HG03571 (cell line): ENCODE results near the gene C5orf52.
"Not testable (repeated sequence)": the region's sequence is repeated elsewhere in the genome, so short reads cannot be mapped to it uniquely, and the experiment has no call there.

ENCODE experiments used
- ATAC-seq: cut with Tn5 transposase; IDR thresholded peaks from one replicate; pipeline ENCODE4 v1.9.1; 2021; ENCODE audit not compliant: unreplicated experiment

The C5orf52 gene

GRCh38 chr5:157677931-157678330 is 6.6 kb downstream of the C5orf52 start:
- no peak for ATAC-seq

- no peak for ATAC-seq
Observed at GRCh38 chr5:157679801-157680200, 8.5 kb downstream of the C5orf52 start.

DNA sequence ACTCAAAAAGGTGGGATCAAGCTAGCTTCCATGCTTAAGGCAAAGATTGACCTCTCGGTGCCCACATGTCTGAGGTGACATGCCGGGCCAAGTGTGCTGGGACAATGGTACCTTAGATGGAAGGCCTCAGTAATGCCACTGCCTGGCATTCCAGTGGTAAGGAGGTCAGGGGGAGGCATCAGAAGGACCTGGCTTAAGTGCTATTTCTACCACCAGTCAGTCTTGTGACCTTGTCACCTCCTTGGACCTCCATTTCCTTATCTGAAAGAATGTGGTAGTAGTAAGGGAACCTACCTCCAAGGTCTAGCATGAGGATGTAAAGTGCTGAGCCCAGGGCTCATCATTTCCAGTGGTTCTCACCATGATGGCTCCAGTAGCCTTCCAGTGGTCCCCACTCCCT is 8.9 kb downstream of the C5orf52 start:
- no peak for ATAC-seq

DNA sequence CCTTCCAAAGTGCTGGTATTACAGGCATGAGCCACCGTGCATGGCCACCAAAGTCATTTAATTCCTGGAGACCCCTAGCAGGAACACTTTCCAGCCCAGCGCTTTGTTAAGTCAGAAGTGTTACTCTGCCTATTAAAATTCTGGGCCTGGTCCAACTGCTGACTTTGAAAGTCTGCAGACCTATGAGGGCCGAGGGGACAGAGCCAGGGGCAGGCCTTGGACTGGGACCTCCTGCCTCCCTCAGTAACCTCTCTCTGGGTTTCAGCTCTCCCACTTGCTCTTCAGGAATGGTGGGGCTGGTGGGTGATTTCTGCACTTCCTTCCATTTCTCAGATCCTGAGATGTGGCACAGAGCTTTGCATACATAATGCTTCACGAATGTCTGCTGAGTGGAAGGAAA is 9.7 kb downstream of the C5orf52 start:
- ATAC-seq, result no peak

- no peak for ATAC-seq
Observed at GRCh38 chr5:157682257-157682656, 10.9 kb downstream of the C5orf52 start.

DNA sequence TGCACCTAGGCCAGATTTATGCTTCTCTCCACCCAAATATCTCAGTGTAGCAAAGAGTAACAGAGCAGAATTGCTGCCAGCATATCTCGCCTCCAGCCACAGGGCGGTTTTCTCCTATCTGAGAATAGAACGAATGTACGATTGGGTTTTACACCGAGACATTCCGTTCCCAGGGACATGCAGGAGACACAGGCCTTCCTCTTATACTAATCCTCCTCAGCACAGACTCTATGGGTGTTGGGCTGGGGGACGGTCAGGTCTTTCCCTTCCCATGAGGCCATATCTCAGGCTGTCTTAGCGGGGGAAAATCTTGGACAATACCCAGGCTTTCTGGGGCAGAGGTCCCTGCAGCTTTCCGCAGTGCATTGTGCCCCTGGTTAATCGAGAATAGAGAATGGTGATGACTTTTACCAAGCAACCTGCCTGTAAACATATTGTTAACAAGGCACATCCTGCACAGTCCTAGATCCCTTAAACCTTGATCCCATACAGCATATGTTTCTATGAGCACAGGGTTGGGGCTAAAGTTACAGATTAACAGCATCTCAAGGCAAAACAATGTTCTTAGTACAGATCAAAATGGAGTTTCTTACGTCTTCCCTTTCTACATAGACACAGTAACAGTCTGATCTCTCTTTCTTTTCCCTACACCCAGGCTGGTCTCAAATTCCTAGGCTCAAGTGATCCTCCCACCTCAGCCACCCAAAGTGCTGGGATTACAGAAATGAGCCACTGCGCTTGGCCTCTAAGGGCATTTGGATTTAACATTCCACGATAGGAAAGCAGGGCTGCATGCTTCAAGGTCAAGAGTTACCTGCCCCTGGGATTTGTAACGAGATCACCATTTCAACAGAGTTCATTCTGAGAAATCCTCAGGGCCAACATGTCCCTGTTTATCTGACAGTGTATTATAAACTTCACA is 15.2 kb downstream of the C5orf52 start:
- not testable (repeated sequence) for ATAC-seq

- no peak for ATAC-seq
Observed at GRCh38 chr5:157687198-157687554, 15.8 kb downstream of the C5orf52 start.

DNA sequence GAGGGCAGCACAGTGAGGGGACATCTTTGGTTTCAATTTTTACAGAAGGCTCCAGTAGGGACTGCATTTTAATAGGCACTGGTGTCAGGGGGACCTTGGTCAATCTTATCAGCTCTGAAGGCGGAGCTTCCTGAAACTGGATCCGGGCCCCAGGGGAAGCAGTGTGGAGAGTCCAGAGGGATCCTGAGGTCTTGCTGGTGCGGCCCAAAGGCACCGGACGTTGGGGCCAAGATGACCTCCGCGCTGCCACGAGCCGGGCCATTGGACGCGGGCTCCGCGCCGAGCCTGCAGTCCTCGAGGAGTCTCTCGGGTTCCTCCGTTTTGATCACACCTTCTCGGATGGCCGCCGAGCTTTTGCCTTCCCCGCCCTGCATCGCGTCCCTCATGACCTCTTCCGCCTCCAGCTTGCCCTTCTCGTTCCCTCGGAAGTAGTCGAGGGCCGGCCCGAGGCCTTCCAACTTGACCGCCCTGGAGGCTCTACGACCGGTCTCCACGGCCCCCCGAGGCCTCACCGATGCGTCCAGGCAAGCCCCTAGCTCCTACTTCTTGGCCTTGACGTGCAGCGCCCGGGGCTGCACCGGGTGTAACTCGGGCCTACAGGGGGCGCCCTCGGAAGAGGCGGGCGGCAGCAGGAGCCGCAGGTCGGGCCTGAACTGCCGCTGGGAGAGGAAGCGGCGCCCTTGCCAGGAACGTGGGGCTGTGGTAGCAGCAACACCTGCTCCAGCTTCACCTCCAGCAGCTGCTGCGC is 18.8 kb downstream of the C5orf52 start:
- ATAC-seq, result no peak

DNA sequence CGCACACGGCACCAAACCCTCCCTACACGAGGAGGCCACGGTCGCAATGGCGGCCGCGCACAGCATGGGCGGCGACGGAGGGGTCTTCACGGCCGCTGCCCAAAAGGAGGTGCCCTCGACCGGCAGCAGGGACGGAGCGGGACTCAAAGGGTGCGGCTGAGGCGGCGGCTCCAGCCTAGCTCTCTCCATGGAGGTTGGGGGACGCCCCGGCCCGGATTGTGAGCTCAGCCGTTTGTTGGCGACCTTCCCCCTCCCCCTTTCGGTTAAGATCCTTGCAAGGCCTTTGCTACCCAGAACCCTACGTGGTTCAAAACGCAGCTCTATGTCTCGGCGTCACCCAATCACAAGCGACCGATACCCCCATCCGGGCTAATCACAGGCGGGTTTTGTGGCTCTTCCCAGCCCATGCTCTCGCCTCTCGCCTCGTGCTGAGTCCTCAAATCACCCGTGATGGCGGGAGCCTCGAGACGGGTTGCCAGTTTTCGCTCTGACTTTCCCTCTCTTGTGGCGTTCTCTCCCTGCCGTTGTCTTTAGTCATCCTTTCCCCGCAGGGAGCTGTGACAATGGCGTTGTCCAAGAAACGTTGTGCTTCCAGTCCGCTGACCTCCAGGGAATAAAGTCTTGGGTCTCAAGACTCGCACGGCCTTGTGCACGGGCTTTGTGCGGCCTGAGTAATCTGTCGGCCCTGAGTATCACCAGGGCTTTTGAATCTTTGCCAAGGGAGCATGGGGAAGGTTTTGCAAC is 19.5 kb downstream of the C5orf52 start:
- ATAC-seq, result no peak

DNA sequence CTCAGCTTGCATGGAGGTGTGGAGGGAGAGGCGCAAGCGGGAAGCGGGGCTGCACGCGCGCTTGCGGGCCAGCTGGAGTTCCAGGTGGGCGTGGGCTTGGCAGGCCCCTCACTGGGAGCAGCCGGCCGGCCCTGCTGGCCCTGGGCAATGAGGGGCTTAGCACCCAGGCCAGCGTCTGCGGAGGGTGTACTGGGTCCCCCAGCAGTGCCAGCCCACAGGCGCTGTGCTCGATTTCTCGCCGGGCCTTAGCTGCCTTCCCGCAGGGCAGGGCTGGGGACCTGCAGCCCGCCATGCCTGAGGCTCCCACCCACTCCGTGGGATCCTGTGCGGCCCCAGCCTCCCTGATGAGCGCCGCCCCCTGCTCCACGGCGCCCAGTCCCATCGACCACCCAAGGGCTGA is 22.5 kb downstream of the C5orf52 start:
- ATAC-seq, result not testable (repeated sequence)

DNA sequence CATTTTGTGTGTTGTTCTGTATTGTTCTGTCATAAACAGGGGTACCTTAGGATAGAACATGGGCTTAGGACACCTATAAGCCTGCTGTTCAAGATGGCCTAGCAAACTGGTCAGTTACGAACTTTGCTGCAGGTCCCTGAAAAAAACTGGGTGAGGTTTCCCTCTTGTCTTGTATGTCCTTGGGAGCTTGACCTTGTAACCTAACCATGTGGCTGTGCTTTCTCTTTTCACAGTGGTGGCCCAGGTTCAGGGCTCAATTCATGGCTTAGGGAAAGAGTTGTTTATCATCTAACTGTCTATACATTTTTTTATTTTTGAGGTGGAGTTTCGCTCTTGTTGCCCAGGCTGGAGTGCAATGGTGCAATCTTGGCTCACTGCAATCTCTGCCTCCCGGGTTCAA is 24.8 kb downstream of the C5orf52 start:
- not testable (repeated sequence) for ATAC-seq

GRCh38 chr5:157698674-157699073 is 27.3 kb downstream of the C5orf52 start:
- ATAC-seq, result not testable (repeated sequence)

- no peak for ATAC-seq
Observed at GRCh38 chr5:157703736-157704135, 32.4 kb downstream of the C5orf52 start.

DNA sequence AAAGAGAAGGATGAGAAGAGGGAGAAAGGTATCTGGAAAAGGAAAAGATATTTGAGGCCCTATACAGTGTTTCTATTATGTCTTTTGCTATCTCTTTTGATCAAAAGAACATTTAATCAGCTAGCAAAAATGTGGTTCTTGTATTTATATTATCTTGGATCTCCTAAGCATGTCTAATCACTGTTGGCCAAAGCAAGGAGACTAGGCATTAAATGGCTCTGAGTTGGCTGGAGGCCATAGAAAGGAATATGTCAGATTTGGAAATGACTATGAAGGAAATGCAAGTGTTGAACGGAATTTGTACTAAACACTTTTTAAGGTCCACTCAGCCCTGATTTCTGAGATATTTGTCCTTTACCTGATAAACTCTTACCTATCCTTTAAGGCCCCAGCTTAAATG is 37.5 kb downstream of the C5orf52 start:
- no peak for ATAC-seq

GRCh38 chr5:157709346-157709745 is 38.0 kb downstream of the C5orf52 start:
- no peak for ATAC-seq

GRCh38 chr5:157710431-157710830 is 39.1 kb downstream of the C5orf52 start:
- ATAC-seq, result no peak

- no peak for ATAC-seq
Observed at GRCh38 chr5:157710882-157711281, 39.5 kb downstream of the C5orf52 start.

DNA sequence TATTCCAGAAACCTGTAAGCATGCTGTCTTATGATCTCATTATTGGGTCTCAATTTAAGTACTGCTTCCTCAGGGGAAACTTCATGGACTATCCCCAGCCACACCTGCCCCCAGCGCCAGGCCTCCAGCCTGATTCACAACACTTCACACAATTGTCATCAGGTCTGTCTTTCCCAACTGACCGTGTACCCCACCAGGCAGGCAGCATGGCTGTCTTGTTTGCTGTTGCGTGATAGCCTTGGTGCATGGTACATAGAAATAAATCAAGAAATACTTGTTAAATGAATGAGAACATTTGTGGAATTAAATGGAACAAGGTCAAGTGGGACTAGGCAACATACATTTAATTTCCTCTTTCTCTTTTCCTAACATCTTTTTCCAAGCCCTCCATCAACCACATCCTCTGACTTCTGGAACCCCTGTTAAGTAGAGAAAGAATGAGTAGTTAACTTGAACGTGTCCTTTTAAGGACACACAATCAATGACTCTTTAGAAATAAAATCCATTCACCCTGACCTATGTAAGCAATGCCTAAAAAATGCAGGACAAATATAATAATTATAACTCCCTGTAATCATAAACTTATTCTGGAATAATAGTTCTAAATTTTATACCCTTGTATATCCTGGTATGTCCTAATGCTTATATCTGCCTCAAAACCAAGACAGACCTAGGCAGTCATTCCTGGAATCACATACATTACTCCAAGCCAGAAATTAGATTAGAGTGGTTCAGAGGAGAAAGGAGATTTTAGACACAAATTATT is 42.7 kb downstream of the C5orf52 start:
- no peak for ATAC-seq

DNA sequence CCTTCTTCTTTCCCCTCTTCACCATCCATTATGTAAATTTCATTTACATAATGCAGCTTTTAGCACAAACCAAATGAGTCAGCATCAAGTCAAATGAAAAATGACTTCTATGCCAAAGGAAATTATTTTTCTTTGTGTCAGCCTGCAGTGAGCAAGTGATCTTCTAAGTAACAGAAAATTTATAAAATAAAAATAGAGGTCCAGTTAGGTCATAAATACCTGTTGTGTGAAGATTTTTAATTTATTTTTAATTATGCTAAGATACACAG is 43.2 kb downstream of the C5orf52 start:
- no peak for ATAC-seq

- ATAC-seq, result no peak
Observed at GRCh38 chr5:157718519-157718918, 47.2 kb downstream of the C5orf52 start.

DNA sequence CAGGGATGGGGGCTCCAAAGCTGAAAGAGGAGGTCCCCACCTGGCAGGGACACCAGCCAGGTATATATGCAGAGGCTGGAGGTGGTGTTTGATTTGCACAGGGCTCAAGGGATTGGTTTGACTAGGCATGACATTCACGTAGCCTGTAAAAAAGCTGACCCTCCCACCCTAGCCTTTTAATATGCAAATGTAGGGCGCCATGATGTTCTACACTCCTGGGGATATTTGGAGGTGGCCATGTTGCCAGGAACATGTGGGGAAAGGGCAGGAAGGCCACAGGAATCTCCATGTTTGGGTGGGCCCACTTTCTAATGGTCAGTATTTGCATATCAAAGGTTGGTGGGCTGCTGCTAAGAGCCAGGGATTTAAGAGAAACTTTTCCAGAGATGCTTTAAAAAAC is 47.9 kb downstream of the C5orf52 start:
- no peak for ATAC-seq
